GM12878 (cell line): ENCODE data around the gene LRBA. TPM values are rescaled to one million over a fixed set of nuclear protein-coding genes. Genes with fewer than 3 reads are reported as not detected.

Experiments used
- CEBPZ ChIP-seq: fragments of 150-350 bp; IDR thresholded peaks from 2 replicates; pipeline ENCODE4 v1.6.1; 2016; ENCODE audit warnings: low read depth, low read length
- MXI1 ChIP-seq: fragments of 150-350 bp; IDR thresholded peaks from 2 replicates; pipeline ENCODE4 v1.6.1; 2011; ENCODE audit warnings: low read depth, mild to moderate bottlenecking, inconsistent platforms, low read length, improper control_type of control experiment
- SP1 ChIP-seq: IDR thresholded peaks from one replicate; pipeline ENCODE4 v1.6.1; 2011; ENCODE audit warnings: low read depth, low read length
- TARDBP ChIP-seq: IDR thresholded peaks from 2 replicates; pipeline ENCODE4 v1.6.1; 2016; ENCODE audit warnings: borderline replicate concordance
- YBX1 ChIP-seq: fragments of 450-650 bp; IDR thresholded peaks from 2 replicates; pipeline ENCODE4 v1.6.1; 2016; ENCODE audit warnings: antibody characterized with exemption
- ZBTB11 ChIP-seq: fragments of 450-650 bp; formaldehyde crosslinking; IDR thresholded peaks from 2 replicates; pipeline ENCODE4 v1.5.0; 2022; ENCODE audit warnings: mild to moderate bottlenecking, missing genetic modification characterization
- polyA plus RNA-seq, 11 experiments: library from polyadenylated mRNA; depleted of rRNA in 4 of 11; unstranded in 6 of 11; stranded (reverse) in 5 of 11; fragments of >200 nt; fragmentation: Nextera tagmentation in 4 of 11; fragmentation: Illumina TruSeq in 1 of 11; extraction: Ambion mirVana in 4 of 11; extraction: Trizol in 1 of 11; gene quantifications; 1 replicate in 1 of 11; 2 replicates in 10 of 11; pipeline versions ENCODE4 v1.2.1 to v1.2.3, GENCODE V29; 2011 to 2016; ENCODE audit warnings: inconsistent platforms in 2 of 11, missing spikeins in 2 of 11, low read depth in 1 of 11
- total RNA-seq, 4 experiments: library from RNA; depleted of rRNA in 3 of 4; stranded (reverse); fragments of >200 nt in 3 of 4; fragmentation: Illumina TruSeq in 1 of 4; extraction: Trizol in 1 of 4; gene quantifications; 2 replicates each; pipeline versions ENCODE4 v1.2.1 to v1.2.3, GENCODE V29; 2013 to 2021
- TF ChIP-seq, protein P1 (sequence below): IDR thresholded peaks from 2 replicates; pipeline ENCODE4 v1.6.1; 2012; ENCODE audit warnings: improper control_type of control experiment, low read depth, low read length; ENCODE audit not compliant: insufficient replicate concordance

Gene LRBA
- total and polyA plus RNA-seq, 10 of the 15 experiments (the other 5 are each of a cell fraction or from before 2014, with no cell fraction given): 20.3 to 93.4 (median 55.0) TPM

DNA sequence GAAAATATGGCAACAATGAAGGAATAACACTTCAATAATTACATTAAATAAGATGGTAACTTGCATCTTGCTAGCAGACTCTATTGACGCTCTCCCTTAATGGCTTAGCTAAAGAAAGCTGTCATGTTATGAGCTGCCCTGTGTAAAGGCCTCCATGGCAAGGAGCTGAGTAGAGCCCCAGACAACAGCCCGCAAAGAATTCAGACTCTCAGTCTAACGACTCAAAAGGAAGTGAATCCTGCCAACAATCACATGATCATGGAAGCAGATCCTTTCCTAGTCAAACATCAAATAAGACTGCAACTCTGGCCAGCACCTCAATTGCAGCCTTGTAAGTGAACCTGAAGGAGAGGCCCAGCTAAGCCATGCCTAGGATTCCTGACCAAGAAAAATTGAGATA is 275.5 kb downstream of the LRBA start (continued):
- TF ChIP-seq CEBPZ (no peak), SP1 (no peak), YBX1 (no peak), MXI1 (no peak), TARDBP (no peak), ZBTB11 (CRISPR knock-in tag) (no peak)
- TF ChIP-seq, protein P1, sequence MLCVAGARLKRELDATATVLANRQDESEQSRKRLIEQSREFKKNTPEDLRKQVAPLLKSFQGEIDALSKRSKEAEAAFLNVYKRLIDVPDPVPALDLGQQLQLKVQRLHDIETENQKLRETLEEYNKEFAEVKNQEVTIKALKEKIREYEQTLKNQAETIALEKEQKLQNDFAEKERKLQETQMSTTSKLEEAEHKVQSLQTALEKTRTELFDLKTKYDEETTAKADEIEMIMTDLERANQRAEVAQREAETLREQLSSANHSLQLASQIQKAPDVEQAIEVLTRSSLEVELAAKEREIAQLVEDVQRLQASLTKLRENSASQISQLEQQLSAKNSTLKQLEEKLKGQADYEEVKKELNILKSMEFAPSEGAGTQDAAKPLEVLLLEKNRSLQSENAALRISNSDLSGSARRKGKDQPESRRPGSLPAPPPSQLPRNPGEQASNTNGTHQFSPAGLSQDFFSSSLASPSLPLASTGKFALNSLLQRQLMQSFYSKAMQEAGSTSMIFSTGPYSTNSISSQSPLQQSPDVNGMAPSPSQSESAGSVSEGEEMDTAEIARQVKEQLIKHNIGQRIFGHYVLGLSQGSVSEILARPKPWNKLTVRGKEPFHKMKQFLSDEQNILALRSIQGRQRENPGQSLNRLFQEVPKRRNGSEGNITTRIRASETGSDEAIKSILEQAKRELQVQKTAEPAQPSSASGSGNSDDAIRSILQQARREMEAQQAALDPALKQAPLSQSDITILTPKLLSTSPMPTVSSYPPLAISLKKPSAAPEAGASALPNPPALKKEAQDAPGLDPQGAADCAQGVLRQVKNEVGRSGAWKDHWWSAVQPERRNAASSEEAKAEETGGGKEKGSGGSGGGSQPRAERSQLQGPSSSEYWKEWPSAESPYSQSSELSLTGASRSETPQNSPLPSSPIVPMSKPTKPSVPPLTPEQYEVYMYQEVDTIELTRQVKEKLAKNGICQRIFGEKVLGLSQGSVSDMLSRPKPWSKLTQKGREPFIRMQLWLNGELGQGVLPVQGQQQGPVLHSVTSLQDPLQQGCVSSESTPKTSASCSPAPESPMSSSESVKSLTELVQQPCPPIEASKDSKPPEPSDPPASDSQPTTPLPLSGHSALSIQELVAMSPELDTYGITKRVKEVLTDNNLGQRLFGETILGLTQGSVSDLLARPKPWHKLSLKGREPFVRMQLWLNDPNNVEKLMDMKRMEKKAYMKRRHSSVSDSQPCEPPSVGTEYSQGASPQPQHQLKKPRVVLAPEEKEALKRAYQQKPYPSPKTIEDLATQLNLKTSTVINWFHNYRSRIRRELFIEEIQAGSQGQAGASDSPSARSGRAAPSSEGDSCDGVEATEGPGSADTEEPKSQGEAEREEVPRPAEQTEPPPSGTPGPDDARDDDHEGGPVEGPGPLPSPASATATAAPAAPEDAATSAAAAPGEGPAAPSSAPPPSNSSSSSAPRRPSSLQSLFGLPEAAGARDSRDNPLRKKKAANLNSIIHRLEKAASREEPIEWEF: no peak
- TF ChIP-seq, all 136 proteins: peak for 0
